ENCODE data around the gene SGIP1. TPM values are rescaled to one million over a fixed set of nuclear protein-coding genes. Genes with fewer than 3 reads are reported as not detected.

The SGIP1 gene
- total and polyA plus RNA-seq, 2 of the 8 experiments (the other 6 are each of a cell fraction or from before 2014, with no cell fraction given): 1.4 to 2.1 TPM

DNA sequence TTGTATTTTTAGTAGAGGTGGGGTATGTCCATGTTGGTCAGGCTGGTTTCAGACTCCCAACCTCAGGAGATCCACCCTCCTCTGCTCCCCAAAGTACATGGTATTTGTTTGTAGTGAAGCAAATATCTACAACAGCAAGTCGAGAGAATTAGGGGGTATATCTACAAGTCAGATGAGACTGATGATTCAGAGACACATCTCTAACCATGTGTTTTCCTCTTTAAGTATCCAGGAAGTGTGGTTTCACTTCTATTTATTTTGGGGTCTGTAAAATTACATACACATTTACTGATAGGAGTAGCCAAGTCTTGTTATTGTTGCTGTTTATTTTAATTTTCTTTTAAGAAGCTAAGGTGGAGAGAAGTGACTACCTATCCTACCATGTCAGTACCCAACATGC is 44.9 kb downstream of the SGIP1 start (continued):
- TF ChIP-seq, protein P1, sequence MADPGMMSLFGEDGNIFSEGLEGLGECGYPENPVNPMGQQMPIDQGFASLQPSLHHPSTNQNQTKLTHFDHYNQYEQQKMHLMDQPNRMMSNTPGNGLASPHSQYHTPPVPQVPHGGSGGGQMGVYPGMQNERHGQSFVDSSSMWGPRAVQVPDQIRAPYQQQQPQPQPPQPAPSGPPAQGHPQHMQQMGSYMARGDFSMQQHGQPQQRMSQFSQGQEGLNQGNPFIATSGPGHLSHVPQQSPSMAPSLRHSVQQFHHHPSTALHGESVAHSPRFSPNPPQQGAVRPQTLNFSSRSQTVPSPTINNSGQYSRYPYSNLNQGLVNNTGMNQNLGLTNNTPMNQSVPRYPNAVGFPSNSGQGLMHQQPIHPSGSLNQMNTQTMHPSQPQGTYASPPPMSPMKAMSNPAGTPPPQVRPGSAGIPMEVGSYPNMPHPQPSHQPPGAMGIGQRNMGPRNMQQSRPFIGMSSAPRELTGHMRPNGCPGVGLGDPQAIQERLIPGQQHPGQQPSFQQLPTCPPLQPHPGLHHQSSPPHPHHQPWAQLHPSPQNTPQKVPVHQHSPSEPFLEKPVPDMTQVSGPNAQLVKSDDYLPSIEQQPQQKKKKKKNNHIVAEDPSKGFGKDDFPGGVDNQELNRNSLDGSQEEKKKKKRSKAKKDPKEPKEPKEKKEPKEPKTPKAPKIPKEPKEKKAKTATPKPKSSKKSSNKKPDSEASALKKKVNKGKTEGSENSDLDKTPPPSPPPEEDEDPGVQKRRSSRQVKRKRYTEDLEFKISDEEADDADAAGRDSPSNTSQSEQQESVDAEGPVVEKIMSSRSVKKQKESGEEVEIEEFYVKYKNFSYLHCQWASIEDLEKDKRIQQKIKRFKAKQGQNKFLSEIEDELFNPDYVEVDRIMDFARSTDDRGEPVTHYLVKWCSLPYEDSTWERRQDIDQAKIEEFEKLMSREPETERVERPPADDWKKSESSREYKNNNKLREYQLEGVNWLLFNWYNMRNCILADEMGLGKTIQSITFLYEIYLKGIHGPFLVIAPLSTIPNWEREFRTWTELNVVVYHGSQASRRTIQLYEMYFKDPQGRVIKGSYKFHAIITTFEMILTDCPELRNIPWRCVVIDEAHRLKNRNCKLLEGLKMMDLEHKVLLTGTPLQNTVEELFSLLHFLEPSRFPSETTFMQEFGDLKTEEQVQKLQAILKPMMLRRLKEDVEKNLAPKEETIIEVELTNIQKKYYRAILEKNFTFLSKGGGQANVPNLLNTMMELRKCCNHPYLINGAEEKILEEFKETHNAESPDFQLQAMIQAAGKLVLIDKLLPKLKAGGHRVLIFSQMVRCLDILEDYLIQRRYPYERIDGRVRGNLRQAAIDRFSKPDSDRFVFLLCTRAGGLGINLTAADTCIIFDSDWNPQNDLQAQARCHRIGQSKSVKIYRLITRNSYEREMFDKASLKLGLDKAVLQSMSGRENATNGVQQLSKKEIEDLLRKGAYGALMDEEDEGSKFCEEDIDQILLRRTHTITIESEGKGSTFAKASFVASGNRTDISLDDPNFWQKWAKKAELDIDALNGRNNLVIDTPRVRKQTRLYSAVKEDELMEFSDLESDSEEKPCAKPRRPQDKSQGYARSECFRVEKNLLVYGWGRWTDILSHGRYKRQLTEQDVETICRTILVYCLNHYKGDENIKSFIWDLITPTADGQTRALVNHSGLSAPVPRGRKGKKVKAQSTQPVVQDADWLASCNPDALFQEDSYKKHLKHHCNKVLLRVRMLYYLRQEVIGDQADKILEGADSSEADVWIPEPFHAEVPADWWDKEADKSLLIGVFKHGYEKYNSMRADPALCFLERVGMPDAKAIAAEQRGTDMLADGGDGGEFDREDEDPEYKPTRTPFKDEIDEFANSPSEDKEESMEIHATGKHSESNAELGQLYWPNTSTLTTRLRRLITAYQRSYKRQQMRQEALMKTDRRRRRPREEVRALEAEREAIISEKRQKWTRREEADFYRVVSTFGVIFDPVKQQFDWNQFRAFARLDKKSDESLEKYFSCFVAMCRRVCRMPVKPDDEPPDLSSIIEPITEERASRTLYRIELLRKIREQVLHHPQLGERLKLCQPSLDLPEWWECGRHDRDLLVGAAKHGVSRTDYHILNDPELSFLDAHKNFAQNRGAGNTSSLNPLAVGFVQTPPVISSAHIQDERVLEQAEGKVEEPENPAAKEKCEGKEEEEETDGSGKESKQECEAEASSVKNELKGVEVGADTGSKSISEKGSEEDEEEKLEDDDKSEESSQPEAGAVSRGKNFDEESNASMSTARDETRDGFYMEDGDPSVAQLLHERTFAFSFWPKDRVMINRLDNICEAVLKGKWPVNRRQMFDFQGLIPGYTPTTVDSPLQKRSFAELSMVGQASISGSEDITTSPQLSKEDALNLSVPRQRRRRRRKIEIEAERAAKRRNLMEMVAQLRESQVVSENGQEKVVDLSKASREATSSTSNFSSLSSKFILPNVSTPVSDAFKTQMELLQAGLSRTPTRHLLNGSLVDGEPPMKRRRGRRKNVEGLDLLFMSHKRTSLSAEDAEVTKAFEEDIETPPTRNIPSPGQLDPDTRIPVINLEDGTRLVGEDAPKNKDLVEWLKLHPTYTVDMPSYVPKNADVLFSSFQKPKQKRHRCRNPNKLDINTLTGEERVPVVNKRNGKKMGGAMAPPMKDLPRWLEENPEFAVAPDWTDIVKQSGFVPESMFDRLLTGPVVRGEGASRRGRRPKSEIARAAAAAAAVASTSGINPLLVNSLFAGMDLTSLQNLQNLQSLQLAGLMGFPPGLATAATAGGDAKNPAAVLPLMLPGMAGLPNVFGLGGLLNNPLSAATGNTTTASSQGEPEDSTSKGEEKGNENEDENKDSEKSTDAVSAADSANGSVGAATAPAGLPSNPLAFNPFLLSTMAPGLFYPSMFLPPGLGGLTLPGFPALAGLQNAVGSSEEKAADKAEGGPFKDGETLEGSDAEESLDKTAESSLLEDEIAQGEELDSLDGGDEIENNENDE (IDR thresholded peaks at IDR 0.05; ENCODE audit: insufficient replicate concordance, low read length): no peak
- TF ChIP-seq KDM1A (IDR thresholded peaks at IDR 0.05; ENCODE audit: borderline replicate concordance, low read length) (no peak), TCF12 (IDR thresholded peaks at IDR 0.05; ENCODE audit: low read depth, low read length) (no peak), ATF2 (IDR thresholded peaks at IDR 0.05; ENCODE audit: low read length) (no peak), JUND (IDR thresholded peaks at IDR 0.05; ENCODE audit: low read length) (no peak), MAFK (IDR thresholded peaks at IDR 0.05; ENCODE audit: low read depth, low read length) (no peak), SIX5 (IDR thresholded peaks at IDR 0.05; ENCODE audit: low read depth, low read length) (no peak), SRF (IDR thresholded peaks at IDR 0.05; ENCODE audit: low read depth, low read length) (no peak), TAF1 (IDR thresholded peaks at IDR 0.05; ENCODE audit: low read depth, low read length) (no peak), RXRA (IDR thresholded peaks at IDR 0.05; ENCODE audit: insufficient read depth, low read depth, low read length) (no peak), CBX5 (IDR thresholded peaks at IDR 0.05; ENCODE audit: low read depth, low read length) (no peak)
